Hepatic stellate cell (primary cell): ENCODE results near the gene TJP2.

Experiments used
- DNase-seq: peaks from one replicate; pipeline ENCODE4 v3.0.0; 2011; ENCODE audit warnings: low spot score

The TJP2 gene

DNA sequence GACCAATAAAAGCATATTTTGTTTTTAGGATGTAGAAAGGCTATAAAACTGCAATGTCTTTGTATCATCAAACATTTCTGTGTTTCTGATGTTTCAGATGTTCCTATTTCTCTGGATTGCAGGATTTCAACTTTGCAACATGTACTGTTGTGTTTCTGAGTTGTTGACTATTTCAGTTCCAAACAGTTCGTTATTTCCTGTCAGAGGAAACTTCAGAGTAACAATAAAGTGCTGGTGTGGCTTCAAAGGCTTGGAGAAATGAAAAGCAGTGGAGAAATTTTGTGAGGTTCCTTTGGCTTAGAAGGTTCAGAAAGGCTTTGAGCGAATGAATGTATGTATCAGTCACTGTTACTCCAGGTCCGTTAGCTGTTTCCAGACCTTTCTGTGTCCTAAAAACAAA lies 17.2 kb downstream of the TJP2 start:
- DNase-seq, result no peak

DNA sequence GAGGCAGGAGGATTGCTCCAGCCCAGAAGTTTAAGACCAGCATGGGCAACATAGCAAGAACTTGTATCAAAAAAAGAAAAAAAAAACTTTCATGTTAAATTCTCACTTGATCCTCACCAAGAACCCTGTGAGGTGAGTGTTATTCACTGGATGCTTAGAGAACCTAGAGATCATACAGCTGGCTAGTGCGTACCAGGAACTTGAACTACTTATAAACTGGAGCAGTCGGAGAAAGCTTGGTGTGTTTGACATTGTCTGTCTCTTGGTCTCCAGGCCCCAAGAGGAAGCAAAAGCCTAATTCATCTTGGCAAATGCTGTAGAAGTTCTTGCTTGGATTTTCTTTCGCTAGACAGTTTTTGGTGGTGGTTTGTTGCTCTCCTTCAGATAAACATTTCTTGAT lies 18.1 kb downstream of the TJP2 start:
- no peak for DNase-seq

DNA sequence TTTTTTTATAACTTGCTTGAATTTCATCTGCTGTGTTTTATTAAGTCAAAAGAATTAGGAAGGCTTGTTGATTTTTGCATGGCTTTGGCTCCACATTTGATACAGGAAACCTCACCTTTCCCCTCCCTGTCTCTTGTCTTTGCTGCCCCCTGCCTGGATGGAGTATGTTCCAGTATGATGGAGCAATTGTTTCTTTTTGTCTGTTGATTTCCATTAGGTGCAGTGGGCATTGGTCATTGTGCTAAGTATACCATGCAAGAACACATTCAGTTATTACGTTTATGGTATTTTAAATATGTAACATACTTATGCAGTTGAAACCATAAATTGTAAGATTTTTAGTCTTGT lies 19.6 kb downstream of the TJP2 start:
- DNase-seq, result no peak

DNA sequence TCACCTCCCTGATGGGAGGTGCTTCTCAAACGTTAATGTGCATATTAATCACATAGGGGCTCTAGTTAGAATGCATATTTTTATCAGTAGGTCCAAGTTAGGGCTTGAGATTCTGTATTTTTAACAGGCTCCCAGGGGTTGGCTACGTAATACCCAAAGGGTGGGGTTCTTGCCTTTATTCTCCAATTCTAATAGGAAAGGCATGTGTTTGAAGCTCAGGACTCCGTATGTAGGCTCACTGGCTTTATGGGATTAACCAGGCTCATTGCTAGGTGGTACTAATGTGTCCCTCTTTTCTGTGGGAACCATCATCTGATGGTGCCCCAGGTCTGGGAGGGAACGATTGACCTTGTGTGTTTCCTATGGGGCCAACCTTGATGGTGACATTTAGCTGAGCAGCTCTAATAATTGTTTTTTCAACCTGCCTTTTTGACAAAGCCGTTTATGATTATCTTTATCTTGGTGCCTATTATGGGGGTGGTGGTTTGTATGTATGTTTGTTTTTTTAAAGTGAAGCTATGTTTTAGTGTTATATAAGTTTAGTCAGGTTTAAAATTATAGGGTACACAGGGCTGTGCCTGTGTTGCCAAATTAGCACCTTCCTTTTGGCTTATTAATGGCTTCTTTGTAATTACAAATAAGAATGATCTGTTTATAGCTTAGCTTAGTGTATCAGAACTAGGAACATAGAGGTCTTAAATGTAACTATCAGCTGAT lies 20.8 kb downstream of the TJP2 start:
- DNase-seq, result no peak

DNA sequence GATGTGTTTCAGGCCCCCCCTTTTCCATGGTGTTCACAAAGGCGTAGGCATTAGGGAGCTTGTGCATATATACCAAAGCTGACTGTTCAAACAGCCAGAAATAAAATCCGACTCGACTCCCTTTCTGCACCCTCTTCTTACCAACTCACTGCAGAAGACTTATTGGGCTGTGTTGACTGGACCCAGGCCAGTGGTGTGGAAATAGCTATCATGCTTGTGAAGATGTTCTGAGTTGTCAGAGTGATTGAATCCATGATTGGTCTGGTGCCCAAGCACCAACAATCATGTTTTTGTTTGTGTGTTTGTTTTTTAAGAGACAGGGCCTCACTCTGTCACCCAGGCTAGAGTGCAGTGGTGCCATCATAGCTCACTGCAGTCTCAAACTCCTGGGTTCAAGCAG lies 21.6 kb downstream of the TJP2 start:
- no peak for DNase-seq

DNA sequence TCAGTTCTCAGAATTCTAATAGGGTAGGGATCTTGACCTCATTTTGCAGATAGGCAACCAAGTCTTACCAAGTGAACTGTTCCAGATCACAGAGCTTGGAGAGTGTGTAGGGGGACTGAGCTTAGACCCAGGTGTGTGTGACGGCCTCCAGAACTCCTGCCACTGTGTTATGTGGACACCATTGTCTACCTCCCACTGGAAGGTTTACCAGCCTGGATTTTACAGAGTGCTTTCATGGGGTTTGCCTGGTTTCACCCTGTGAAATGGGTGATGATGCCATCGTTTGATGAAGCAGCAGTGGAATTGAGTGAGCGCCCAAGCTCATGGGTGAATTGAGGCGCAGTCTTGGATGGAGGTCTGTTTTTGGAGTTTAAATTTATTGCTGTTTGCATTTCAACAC lies 23.6 kb downstream of the TJP2 start:
- DNase-seq, result no peak

DNA sequence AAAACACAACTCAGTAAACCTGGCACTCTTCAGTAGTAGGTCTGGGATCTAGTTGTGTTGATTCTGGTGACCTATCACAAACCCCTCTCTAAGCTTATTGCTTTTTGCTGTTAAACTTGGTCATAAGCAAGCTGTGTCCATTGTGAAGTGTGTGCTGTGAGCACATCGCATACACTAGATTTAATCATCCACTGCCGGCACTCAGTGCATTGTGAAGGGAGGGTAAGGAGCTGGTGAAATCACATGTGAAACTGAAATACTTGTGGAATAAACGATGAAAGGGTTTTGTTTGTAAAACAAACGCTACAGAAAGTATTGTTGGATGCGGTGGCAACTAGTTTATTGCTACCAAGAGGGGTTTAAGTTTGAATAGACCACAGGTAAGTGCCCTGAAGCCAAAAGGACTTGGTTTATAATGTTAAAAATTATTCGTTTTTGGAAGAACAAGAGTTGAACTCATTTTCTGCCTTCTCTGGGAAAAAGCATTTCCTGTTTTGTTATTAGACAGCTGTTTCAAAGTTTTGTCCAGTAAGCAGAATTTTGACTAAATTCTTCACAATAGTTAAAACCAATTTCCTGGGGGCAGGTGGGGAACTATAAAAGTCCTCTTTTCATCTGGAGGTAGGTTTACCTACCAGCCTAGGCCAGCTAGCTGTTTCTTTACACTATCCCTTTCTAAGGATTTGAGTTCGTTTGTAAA lies 24.6 kb downstream of the TJP2 start:
- DNase-seq, result no peak

DNA sequence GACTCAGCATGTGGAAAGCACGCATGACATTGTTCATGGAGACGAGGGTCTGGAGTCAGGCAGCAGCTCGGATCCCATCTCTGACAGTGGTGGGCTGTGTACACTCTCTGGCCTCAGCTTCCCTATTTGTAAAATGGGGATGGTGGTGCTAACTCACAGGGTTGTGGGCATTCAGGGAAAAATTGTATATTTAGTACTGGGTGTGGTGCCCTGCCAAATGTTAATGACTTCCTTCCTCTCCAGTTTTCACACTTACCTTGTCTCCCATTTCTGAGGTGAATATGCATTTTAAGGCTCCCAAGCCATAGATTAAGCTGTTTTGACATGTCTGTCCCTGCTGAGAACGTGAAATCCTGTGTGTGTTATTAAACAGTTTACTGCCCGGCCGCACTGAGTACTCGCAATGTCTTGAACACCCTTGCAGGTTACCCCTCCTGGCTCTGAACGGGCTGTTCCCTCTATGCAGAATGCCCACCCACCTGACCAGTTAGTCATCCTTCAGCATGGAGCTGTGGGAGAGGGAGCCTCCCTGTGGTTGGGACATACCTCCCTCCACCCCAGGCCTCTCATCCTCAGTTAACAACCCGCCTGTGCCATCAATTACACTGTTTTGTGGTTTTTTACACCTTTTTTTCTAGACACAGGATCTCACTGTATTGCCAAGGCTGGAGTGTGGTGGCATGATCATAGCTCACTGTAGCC lies 25.8 kb downstream of the TJP2 start:
- DNase-seq, result no peak

DNA sequence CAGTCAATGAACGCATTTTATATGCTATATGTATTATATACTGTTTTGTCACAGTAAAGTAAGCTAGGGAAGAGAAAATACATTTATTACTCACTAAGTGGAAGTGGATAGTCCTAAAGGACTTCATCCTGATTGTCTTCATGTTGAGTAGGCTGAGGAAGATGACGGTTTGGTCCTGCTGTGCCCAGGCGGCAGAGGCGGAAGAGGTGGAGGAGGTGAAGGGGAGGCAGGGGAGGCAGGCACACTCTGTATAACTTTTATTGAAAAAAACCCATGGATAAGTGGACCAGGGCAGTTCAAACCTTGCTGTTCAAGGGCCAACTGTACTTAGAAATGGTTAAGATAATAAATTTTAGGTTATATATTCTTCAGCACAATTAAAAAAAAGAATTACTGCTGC lies 28.5 kb downstream of the TJP2 start:
- DNase-seq, result no peak

DNA sequence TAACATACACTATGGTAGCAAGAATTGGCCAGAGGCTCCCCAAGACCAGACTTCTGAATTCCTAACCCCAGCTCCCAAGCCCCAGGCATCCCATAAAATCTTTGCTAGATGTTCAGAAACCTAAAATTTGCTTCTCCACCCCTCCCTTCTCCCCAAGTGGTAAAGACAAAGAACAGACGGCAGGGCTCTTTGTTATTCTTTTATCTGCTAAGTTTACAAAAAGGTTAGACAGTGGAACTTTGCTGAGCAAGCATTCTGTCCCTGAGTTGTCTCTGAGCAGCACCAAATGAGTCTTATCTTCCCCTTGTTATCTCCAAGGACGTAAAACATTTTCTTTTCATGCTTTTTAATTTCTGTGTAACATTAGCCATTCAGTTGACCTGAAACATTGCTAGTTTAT lies 30.2 kb downstream of the TJP2 start:
- DNase-seq, result no peak

DNA sequence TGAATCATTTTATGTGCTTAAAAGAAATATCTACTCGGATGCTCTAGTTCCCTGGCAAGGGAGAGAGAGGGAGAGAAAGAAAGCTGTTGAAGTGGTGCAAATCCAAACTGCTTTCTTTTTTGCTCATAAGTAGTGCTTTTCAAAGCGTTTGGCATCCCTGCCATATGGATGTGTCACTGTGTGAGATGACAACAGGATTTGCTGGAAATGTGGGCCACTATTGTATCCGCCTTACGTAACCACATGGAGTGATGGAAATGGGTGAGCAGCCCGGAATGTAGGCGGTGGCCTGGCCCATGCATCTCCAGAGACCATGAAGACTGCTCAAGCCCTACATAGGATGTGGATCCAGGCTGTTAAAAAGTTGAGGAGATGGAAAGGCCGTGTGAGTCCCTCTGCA lies 30.8 kb downstream of the TJP2 start:
- no peak for DNase-seq

DNA sequence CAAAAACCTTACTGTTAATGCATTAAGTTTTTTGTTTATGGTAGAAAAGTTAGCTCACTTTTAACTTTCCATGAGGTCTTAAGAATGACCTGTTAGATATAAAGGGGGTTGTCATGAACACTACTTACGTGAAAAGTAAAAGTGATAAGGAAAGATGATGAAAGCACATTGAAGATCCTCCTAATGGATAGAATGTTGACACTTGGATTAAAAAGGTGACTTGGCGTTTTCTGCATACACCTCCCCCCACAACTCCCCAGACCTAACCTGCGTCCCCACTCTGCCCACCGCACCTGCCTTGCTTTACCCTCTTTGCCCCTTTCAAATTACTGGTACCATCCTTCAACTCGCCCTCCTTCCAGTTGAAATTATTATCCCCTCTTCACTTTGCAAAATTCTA lies 32.0 kb downstream of the TJP2 start:
- DNase-seq, result no peak

DNA sequence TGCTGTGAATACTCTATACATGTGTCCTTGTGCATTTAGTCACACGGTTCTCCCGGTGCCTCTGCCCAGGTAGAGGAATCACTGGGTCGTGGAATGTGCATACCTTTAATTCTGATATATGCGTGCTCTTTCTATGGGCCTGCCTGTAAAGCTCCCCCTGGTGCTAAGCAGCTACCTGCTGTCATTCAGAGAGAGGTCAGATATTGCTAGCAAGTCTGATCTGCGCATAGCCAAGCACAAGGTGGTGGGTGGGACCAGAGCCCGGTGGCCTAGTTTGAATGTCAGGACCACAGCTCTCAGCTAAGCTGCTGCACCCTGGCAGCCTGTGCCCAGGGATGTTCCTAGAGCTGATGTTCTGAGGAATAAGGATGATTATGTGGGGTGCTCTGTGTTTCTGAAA lies 33.4 kb downstream of the TJP2 start:
- no peak for DNase-seq

DNA sequence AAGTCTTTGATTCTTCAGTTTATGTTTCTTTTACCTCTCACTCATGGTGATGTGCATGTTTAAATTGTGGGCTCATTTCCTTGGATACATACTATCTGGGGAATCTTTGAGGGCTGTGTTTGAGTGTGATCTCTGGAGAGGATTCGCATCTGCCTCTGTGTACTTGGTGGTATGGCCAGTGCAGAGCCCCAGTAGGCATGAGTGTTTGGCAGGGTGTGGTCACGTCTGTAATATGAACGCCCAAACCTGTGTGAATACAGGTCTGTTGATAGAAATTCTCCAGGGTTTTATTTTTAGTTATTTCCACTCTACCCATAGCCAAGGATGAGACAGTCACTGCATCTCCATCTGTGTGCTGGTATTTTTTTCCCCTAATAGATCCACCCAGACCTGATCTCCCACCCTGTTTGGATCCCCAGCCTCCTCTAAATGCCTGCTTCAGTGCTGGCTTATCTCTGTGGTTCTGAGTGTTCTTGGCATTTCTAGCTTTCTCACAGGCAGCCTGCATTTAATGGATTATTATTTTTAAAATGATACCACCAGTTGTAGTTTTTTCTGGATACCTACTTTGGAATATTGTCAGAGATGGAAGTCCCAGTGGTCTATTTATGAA lies 37.5 kb downstream of the TJP2 start:
- no peak for DNase-seq

DNA sequence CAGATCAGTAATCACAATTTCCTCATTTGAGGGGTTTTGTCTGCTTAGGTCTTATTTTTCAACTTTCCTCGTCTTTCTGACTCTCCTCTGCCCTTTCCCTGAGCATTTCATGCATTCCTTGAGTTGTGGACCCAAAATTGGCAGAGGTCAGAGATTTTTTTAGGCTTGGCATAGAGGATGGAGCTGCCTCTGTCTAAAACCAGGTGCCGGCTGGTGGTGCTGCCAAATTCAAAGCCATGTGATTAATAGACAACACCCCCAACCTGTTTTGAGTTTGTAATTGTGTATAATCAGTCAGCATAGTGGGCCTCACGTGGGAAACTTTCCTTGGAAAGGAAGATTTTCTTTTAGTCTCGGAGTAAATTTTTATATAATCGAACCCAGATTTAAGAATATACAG lies 39.6 kb downstream of the TJP2 start:
- no peak for DNase-seq

DNA sequence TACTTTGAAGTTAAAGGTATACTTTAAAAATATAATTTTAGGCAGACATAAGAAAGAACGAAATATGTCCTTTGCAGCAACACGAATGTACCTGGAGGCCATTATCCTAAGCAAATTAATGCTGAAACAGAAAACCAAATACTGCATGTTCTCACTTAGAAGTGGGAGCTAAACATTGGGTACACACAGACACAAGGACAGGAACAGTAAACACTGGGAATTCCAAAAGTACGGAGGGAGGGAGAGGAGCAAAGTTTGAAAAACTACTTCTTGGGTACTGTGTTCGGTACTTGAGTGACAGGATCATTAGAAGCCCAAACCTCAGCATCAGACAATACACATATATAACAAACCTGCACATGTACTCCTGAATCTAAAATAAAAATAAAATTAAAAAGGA lies 40.9 kb downstream of the TJP2 start:
- no peak for DNase-seq

DNA sequence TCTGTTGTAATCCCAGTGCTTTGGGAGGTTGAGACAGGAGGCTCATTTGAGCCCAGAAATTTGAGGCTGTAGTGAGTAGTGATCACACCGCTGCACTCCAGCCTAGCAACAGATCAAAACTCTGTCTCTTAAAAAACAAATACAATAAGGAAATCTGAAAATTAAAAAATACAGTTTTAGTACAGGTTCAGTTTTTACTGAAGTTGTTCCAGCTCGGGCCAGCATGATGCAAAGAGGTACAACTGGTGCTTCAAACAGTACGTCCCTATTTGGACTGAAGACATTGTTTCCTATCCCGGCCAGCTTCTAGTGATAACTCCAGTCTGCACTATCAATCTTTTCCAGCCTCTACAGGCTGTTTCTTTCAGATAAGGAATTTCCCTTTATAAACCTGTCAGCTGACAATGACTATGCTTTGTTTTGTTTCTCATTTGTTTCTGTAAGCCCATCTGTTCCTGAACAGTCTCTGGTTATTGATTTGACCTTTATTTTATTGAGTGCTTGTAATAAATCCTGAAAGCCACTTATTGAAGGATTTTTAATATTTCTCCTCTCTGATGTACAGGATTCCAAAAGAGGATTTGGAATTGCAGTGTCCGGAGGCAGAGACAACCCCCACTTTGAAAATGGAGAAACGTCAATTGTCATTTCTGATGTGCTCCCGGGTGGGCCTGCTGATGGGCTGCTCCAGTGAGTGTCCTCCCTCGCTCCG lies 41.9 kb downstream of the TJP2 start:
- DNase-seq, result no peak

DNA sequence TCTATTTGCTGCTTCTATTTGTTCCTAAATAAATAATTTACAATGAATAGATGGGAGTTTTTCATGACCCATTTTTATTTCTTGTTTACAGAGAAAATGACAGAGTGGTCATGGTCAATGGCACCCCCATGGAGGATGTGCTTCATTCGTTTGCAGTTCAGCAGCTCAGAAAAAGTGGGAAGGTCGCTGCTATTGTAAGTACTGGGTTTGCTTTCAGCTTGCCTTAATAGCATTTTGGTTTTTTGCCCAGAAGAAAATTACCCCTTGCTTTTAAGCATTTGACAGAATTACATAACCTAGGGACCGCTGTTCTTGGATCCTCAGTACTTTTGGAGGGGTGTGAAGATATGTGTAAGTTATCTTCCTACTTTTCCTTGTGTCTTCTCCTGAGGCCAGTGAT lies 44.1 kb downstream of the TJP2 start:
- DNase-seq, result no peak

DNA sequence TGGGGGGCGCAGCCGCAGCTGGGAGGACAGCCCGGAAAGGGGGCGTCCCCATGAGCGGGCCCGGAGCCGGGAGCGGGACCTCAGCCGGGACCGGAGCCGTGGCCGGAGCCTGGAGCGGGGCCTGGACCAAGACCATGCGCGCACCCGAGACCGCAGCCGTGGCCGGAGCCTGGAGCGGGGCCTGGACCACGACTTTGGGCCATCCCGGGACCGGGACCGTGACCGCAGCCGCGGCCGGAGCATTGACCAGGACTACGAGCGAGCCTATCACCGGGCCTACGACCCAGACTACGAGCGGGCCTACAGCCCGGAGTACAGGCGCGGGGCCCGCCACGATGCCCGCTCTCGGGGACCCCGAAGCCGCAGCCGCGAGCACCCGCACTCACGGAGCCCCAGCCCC lies 47.0 kb downstream of the TJP2 start:
- DNase-seq, result no peak

DNA sequence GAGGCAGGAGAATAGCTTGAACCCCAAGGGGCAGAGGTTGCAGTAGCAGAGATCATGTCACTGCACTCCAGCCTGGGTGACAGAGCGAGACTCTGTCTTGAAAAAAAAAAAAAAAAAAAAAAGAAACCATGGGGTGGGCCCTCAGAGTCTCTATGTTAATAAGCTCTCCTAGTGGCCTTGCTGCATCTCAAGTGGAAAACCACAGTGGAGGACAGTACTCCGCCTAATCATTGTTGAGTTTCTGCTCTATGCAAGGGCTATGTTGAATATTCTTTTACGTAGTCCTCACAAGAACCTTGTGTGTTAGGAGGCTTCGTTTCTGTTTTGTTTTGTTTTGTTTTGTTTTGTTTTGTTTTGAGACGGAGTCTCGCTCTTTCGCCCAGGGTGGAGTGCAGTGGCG lies 48.9 kb downstream of the TJP2 start:
- DNase-seq, result no peak

DNA sequence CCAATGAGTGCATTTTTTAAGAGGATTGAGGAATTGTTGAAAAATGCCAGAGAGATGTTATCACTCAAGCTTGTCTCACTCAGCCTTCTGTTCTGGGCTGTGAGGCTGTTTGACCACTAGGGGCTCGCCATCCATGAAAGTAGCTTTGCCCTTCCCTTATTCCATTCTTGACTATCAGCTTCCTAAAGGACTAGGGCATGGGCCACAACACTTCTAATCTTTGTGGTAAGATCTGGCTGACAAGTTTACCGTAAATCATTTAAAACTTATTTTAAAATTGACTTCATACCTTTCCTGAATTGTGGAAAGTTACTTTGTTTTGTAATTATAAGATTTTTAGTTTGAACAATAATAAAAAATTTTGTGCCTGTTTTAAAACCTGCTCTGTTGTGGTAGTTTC lies 49.5 kb downstream of the TJP2 start:
- DNase-seq, result peak; percentile 78

DNA sequence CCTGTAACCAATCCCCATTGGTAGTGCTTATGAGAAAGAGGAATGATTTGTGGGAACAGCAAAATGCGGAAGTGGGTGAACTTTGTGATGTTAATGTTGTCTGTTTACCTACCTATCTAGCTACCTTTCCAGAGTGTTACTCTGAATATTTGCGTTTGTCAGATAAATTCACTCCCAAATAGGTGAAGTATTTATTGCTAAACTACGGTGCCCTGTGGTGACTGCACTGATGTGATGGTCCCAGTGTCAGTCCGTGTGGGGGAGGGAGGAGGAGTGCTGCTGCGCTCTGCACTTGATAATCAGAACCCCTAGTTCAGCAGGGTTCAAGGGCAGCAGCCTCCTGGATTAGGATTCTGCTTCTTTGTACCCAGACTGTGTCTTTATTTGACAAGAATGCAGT lies 55.3 kb downstream of the TJP2 start:
- no peak for DNase-seq

DNA sequence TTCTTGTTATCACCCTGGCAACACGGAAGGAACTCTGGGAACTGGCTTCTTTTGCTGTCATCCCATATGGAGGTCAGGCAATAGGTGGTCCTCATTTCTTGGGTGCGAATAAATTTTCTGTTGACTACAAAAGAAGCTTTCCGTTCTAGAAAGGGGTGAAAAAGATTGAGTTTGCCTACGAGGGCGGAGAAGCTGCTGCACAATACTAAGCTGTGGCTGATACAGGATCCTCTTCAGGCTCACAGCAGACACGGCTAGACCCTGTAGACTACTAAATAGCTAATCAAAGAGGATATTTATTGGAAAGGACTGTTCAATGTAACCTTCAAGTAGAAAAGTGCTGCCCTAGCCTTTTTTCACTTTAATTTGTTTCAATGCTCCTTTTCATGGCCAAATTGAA lies 58.1 kb downstream of the TJP2 start:
- no peak for DNase-seq
